LHCN-M2 (cell line): ENCODE results near the gene MEFV. TPM values are rescaled to one million over a fixed set of nuclear protein-coding genes. Genes with fewer than 3 reads are reported as not detected.
"Not testable (repeated sequence)": the region's sequence is repeated elsewhere in the genome, so short reads cannot be mapped to it uniquely, and the experiment has no call there.

Experiments
- DNase-seq: peaks from one replicate; pipeline ENCODE4 v3.0.0-alpha.2; 2012; ENCODE audit warnings: low read depth
- polyA plus RNA-seq: library from polyadenylated mRNA; unstranded; fragments of >200 nt; gene quantifications from one replicate; pipeline ENCODE4 v1.2.1, GENCODE V29; 2012; ENCODE audit warnings: missing spikeins
- total RNA-seq: library from RNA; depleted of rRNA; stranded (reverse); fragments of >200 nt; gene quantifications from 2 replicates; pipeline ENCODE4 v1.2.3, GENCODE V29; 2014; rRNA removed

MEFV gene
- 0.06 TPM in 1 of 2 replicates, not detected in the other for total RNA-seq
- 0.04 TPM for polyA plus RNA-seq

DNA sequence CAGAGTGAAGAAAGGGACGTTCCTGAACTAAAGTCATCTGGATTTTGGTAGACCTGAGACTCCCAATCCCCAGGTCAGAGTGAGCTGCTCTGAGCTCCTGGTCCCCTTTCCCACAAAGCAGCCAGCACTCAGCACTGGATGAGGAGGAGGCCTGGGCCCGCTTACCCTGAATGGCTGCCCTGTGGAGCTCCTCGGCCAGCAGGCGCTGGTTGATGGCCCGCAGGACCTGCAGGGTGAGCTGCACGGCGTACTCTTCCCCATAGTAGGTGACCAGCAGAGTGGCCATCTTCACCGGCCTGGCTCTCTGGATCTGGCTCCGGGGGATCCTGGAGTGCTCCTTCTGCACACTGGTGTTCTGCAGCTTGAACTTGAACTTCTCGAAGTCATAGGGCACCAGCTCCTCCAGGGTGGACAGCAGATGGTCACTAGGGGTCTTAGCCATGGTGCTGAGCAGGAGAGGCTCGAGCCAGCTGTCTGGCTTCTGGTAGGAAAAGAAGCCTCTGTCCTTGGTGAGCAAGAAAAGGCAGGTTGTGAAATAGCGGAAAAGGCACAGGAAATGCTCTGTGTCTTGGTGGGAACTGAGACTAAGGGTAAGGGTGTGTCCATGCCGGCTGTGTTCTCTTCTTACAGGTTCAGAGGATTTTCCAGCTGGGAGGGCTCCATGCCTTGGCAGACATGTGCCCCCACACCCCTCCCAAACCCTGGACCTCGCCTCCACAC is at the start of gene MEFV:
TSS of gene MEFV (minus strand) at position 488 of the 720 bp plus-strand sequence. CDS start at position 442, 46 bp downstream.
- peak; percentile 55 for DNase-seq

GRCh38 chr16:3306078-3306477 is 49.6 kb upstream of the MEFV start:
- DNase-seq: no peak

DNA sequence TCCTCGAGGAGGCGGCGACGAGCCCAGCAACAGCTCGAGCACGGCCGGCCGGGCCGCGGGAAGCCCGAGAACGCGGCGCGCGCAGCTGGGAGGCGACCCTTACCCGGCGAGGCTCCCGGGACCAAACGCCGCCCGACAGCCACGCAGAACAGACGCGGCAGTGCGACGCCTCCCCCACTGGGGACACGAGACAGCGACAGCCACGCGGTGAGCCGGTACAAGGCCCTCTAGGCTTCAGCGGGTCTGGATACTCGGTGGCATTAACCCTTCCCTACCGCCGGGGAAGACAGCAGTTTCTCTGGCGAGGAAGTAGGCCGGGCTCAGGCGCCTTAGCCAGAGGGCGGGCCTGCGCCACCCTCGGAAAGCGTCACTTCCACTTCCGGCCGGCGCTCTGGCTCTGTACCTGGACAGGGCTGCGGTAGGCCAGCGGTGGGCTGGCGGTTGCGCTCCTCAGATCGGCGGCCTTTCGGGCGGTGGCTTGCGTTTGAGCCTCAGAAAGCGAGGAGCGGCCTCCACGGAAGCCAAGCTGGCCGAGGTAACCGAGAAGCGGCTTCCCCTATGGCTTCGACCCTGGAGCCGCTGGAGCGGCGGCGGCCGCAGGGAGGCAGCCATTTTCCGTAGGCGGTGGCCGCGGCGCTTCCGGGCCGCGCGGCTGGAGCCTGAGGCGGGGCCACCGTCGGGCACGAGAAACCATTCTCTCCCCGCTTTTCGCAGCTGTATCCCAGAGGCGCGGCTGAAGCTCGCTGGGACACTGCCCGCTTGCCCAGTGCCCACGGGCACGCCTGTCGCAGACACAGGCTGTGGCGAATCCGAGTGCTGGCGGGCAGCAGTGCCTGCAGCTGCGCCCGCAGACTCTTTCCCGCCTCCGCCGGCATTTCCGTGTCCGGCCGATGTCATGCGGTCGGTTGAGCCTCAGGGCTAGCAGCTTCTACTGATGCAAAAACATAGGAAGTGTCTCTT is 49.0 kb upstream of the MEFV start, which contains the start of the genes TIGD7 and ZNF75A:
TSS of gene TIGD7 (minus strand) at position 322 of the 960 bp plus-strand sequence. CDS start 4,816 bp downstream, outside the sequence.
TSS of gene ZNF75A (plus strand) at position 389 of the 960 bp plus-strand sequence. CDS start 2,932 bp downstream, outside the sequence.
- peak; percentile 83 for DNase-seq

GRCh38 chr16:3304370-3304769 is 47.9 kb upstream of the MEFV start:
- no peak for DNase-seq

DNA sequence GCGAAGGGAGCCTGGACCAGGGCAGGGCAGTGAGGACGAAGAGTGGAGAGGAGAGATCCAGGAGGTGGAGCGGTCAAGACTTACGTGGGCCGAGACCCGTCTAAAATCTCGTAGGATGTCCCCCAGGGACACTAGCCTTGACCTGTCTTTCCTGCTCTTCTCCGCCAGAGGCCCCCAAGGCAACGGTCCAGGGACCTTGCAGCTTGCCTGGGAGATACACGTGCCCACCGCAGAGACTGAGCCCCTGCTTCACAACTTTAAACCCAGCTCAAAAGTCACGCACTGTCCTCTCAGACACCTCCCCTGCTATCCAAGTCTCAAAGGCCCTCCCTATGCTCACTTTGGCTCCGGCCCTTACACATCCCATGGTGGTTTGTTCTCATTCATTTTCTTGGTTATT is 39.4 kb upstream of the MEFV start:
- no peak for DNase-seq

- DNase-seq: no peak
Measured at GRCh38 chr16:3295209-3295608, 38.8 kb upstream of the MEFV start.

GRCh38 chr16:3292604-3293003 is 36.2 kb upstream of the MEFV start:
- DNase-seq: peak; percentile 4

- no peak for DNase-seq
Measured at GRCh38 chr16:3289998-3290673, 33.7 kb upstream of the MEFV start.

DNA sequence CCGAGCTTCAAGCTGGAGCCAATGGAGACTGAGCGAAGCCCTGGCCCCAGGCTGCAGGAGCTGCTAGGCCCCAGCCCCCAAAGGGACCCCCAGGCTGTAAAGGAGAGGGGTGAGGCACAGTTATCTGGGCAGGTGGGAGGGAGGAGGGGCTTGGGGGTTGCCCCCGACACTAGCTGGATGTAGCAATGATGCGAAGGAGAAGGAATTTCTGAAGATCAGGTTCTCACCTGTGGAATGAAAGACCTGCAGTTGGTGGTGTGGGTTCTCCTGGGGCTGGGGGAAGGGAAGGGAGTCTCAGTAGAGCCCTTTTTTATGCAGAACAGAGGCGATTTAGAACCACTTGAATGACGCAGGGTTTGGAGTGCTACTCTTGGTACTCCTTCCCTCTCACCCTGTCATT is 28.7 kb upstream of the MEFV start:
- DNase-seq: no peak

DNA sequence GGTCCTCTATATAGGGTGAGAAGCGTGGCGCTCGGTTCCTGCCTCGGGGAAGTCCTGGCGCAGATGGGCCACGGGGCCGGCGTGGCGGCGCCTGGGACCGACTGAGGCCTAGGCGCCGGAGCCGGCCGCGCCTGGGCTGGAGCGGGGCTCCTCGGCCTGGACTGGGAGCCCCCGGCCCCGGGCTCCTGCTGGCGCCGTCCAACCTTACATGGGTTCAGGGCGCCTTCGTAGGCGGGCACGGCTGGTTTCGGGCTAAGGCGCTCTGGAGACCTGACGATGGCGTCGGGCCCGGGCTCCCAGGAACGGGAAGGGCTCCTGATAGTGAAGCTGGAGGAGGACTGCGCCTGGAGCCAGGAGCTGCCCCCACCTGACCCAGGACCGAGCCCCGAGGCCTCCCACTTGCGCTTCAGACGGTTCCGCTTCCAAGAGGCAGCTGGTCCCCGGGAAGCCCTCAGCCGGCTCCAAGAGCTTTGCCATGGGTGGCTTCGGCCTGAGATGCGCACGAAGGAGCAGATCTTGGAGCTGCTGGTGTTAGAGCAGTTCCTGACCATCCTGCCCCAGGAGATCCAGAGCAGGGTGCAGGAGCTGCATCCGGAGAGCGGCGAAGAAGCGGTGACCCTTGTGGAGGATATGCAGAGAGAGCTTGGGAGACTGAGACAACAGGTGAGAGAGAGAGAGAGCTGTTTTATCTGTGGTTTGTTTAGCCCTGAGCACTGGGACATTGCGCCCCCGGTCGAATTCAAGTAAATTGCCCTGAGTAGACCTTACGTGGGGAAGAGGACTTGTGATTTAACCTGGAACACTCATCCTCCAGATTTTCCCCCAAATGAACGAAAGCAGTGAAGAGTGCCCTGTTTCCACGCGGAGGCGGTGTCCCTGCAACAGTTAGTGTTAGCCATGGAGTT is 27.4 kb upstream of the MEFV start:
- DNase-seq: peak; percentile 3

DNA sequence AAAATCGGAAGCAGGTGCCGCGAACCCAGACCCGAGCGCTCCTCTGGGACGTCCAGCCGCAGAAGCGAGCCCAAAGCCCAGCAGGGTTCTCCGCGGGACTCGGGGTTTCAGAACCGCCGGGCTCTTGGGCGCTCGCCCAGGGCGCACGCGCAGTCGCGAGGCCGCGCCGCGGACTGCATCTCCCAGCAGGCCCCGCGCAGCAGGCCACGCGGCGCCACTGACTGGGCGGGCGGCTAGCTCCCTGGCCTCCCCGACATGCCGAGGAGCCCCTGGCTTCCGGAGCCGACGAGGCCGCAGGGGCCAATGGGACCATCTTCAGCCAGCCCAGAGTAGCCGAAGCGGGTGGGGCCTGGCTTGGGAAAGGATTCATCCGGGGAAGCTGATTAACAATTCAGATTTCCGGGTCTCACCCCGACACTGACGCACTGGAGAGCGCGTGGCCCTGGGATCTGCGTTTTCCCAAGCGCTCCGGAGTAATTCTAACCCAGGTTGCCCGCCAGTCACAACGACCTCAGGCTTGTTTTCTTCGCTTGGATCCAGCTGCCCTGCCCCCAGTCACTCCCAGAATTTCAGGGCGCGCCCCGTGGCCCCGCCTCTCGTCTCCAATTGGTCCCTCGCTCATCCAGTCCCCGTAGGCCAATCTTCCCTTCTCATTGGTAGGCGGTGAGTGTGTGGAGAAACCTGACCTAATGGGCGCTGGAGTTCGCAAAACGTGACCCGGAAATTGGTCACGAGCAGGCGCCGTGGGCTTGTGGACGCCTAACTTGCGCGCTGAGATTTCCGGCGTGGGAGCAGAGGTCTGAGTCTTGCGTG is 26.5 kb upstream of the MEFV start, which contains the start of gene ZNF263:
TSS of gene ZNF263 (plus strand) at position 762 of the 813 bp plus-strand sequence. CDS start 328 bp downstream, outside the sequence.
- peak; percentile 98 for DNase-seq

DNA sequence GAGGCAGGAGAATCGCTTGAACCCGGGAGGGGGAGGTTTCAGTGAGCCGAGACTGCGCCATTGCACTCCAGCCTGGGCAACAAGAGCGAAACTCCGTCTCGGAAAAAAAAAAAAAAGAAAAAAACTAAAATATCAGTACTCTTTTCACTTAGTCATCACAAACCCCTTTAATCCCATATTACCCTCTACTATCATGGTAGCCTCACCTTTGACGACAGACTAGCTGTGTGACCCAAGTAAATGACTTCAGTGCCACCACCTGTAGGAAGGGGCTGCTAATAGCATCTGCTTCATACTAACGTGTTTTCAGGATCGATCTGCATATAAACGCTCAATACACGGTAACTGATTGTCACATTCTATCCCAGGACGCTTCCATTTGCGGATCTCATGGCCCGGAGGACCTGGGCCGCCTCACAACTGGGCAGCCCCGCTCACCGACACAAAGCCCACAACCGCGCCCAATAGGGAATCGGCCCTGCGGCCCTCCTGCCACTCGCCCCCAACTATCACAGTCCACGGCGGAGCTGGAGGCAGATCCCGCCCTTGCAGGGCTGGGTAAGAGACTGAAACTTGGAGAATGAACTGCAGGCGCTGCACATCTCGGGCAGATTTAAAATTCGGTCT is 25.8 kb upstream of the MEFV start:
- no peak for DNase-seq

DNA sequence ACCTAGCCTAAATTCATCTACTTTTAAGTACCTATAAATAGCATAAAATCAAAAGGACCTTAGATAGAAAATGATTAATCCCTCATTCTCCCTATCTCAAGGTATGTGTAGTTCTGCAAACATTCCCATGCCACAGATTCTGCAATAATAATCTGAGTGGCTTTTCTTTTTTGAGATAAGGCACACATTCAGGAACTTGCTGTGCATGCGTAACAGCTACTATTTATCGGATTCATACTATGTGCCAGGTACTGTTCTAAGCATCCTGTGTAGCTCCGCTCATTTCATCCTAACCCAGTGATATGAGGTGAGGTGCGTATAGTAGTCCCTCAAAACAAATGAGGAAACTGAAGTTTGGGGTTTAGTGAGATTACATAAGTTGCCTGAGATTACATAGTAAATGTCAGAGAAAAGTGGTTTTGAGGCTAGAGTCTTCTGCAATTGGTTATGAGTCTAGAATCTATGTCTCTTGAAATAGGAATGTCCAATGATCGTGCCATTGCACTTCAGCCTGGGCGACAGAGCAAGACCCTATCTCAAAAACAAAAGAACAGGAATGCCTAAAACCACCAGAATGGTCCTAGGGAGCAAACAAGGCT is 24.9 kb upstream of the MEFV start:
- no peak for DNase-seq

GRCh38 chr16:3276679-3277078 is 20.2 kb upstream of the MEFV start:
- no peak for DNase-seq

GRCh38 chr16:3274947-3275346 is 18.5 kb upstream of the MEFV start:
- no peak for DNase-seq

- no peak for DNase-seq
Measured at GRCh38 chr16:3274490-3274889, 18.1 kb upstream of the MEFV start.

DNA sequence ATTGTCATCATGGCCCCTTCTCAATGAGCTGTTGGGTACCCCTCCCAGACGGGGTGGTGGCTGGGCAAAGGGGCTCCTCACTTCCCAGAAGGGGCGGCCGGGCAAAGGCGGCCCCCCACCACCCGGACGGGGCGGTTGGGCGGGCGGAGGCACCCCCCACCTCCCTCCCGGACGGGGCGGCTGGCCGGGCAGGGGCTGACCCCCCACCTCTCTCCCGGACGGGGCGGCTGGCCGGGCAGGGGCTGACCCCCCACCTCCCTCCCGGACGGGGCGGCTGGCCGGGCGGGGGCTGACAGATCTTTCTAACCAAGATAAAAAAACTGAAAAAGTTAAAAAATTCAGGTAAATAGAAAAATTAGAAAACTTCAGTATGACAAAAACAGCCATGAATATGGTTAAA is 14.8 kb upstream of the MEFV start:
- not testable (repeated sequence) for DNase-seq

- not testable (repeated sequence) for DNase-seq
Measured at GRCh38 chr16:3270718-3271117, 14.3 kb upstream of the MEFV start.

- no peak for DNase-seq
Measured at GRCh38 chr16:3268294-3268693, 11.9 kb upstream of the MEFV start.
